ENCODE measurements around the gene CEP128. TPM values are rescaled to one million over a fixed set of nuclear protein-coding genes. Genes with fewer than 3 reads are reported as not detected.

CEP128 gene
- polyA plus RNA-seq, 1 of the 3 experiments (the other 2 are of a cell fraction) = 1.2 TPM

DNA sequence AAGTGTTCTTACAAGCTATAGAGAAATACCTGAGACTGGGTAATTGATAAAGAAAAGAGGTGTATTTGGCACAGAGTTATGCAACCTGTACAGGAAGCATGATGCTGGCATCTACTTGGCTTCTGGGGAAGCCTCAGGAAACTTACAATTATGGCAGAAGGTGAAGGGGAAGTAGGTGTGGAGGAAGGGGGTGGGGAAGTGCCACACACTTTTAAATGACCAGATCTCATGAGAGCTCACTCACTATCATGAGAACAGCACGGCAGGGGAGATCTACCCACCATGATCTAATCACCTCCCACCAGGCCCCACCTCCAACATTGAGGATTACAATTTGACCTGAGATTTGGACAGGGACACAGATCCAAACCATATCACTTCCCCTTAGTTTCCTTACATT lies 46.7 kb upstream of the CEP128 start:
- no peaks in the 10 kb centered on the region for H3K79me2 ChIP-seq (ENCODE audit: insufficient read depth)
- H3K9me2 ChIP-seq = no peaks in the 10 kb centered on the region
- no peak overlapping the region for H3K27ac ChIP-seq (ENCODE audit: low read depth in 2 of 2, low read length in 1 of 2)
- ChIA-PET POLR2A (no interaction called here), CTCF (interaction anchor here (0.7 to 3.2 kb wide), 9 partner anchors 8 to 932 kb away, joined by 3 to 17 read pairs (median 7); partner anchors contain the start of gene TSHR)
- H3K9ac ChIP-seq = no peak overlapping the region
- 28% methylated on average over 1 of the region's 1 CpG for WGBS (ENCODE audit: low lambda C conversion rate)
- H3K4me2 ChIP-seq = no peak overlapping the region
- no peaks in the 10 kb centered on the region for H3F3A ChIP-seq (replicated peaks; ENCODE audit: insufficient read depth)
- no peaks in the 10 kb centered on the region for H4K20me1 ChIP-seq (ENCODE audit: insufficient read depth)
- TF ChIP-seq, protein P1, sequence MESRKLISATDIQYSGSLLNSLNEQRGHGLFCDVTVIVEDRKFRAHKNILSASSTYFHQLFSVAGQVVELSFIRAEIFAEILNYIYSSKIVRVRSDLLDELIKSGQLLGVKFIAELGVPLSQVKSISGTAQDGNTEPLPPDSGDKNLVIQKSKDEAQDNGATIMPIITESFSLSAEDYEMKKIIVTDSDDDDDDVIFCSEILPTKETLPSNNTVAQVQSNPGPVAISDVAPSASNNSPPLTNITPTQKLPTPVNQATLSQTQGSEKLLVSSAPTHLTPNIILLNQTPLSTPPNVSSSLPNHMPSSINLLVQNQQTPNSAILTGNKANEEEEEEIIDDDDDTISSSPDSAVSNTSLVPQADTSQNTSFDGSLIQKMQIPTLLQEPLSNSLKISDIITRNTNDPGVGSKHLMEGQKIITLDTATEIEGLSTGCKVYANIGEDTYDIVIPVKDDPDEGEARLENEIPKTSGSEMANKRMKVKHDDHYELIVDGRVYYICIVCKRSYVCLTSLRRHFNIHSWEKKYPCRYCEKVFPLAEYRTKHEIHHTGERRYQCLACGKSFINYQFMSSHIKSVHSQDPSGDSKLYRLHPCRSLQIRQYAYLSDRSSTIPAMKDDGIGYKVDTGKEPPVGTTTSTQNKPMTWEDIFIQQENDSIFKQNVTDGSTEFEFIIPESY (IDR thresholded peaks at IDR 0.05; ENCODE audit: borderline replicate concordance, low read depth) = no peak
- TF ChIP-seq GATA2 (CRISPR knock-in tag; IDR thresholded peaks at IDR 0.05) (no peak), RFX5 (IDR thresholded peaks at IDR 0.05; ENCODE audit: low read length) (no peak), FOXJ3 (CRISPR knock-in tag; IDR thresholded peaks at IDR 0.05) (no peak), MAX (IDR thresholded peaks at IDR 0.05; ENCODE audit: low read depth) (no peak), FOXM1 (IDR thresholded peaks at IDR 0.05; ENCODE audit: low read depth) (no peak), TAF1 (IDR thresholded peaks at IDR 0.05; ENCODE audit: borderline replicate concordance, low read depth, low read length) (no peak), SIN3A (IDR thresholded peaks at IDR 0.05; ENCODE audit: borderline replicate concordance, low read depth, low read length) (no peak), USF1 (IDR thresholded peaks at IDR 0.05; ENCODE audit: borderline replicate concordance, low read depth) (no peak), RCOR1 (IDR thresholded peaks at IDR 0.05; ENCODE audit: low read length) (no peak)
- TF ChIP-seq, protein P2, sequence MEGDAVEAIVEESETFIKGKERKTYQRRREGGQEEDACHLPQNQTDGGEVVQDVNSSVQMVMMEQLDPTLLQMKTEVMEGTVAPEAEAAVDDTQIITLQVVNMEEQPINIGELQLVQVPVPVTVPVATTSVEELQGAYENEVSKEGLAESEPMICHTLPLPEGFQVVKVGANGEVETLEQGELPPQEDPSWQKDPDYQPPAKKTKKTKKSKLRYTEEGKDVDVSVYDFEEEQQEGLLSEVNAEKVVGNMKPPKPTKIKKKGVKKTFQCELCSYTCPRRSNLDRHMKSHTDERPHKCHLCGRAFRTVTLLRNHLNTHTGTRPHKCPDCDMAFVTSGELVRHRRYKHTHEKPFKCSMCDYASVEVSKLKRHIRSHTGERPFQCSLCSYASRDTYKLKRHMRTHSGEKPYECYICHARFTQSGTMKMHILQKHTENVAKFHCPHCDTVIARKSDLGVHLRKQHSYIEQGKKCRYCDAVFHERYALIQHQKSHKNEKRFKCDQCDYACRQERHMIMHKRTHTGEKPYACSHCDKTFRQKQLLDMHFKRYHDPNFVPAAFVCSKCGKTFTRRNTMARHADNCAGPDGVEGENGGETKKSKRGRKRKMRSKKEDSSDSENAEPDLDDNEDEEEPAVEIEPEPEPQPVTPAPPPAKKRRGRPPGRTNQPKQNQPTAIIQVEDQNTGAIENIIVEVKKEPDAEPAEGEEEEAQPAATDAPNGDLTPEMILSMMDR (IDR thresholded peaks at IDR 0.05) = no peak
- TF ChIP-seq, protein P3, sequence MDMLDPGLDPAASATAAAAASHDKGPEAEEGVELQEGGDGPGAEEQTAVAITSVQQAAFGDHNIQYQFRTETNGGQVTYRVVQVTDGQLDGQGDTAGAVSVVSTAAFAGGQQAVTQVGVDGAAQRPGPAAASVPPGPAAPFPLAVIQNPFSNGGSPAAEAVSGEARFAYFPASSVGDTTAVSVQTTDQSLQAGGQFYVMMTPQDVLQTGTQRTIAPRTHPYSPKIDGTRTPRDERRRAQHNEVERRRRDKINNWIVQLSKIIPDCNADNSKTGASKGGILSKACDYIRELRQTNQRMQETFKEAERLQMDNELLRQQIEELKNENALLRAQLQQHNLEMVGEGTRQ (IDR thresholded peaks at IDR 0.05; ENCODE audit: borderline replicate concordance, low read depth, low read length) = no peak
- H3K27me3 ChIP-seq (ENCODE audit: insufficient read depth) = peaks cover 13% of the 10 kb centered on the region; the same call in 1 of the 2 replicates
- no peaks in the 10 kb centered on the region; a peak in 1 of 4 replicates for H3K4me1 ChIP-seq (ENCODE audit: control insufficient read depth in 1 of 2, insufficient read depth in 2 of 2, low read depth in 1 of 2, low read length in 1 of 2)
- no peak overlapping the region for H2AFZ ChIP-seq (ENCODE audit: low read depth)
- no peaks in the 10 kb centered on the region for H3K9me3 ChIP-seq
- DNase-seq = no peak
- H3K4me3 ChIP-seq (ENCODE audit: low read depth in 2 of 2, low read length in 1 of 2) = no peak overlapping the region
- no peaks in the 10 kb centered on the region for H3K36me3 ChIP-seq (replicated peaks in 1 of 2; ENCODE audit: control insufficient read depth in 1 of 2, insufficient read depth in 2 of 2, low read length in 1 of 2)

Data from SK-N-SH (cell line).